ENCODE data around the gene SNTG2.
"Not testable (repeated sequence)": the region's sequence is repeated elsewhere in the genome, so short reads cannot be mapped to it uniquely, and the experiment has no call there.

The SNTG2 gene

DNA sequence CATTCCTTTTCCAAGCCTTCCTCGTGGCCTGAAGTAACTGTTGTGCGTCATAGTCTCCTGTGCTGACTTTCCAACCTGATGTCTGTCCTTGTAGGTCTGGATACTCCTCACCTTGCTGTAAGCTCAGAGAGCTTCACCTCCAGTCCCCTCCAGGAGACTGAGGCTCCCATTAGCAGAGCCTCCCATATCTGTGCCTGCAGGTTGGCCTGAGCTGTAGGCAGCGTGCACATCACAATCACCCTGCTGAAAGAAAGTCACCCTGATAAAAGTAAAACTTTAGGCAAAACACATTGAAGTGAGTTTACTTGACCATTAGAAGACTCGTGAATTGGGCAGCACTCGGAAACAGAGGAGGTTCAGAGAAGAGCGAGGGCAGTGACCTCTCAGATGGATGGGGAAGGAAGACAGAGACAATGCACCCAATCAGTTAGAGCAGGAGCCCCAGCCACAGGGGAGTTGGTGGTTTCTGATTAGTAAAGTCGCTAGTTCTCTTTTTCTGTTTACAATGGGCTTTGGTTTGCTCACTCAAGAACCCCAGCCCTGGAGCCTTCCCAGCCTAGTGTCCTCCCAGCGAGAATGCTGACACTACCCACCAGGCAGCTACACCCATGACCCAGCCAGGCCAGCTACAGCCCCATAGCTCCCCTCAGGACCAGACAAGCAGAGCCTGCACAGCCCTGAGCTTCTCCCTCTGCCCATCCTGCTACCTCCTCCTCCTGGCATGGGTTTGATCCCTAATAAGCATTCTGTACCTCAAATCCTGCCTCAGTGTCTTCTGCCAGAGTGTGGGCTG is 450.5 kb downstream of the SNTG2 start:
- DNase-seq (ENCODE audit: low read depth, low spot score), result no peak
- H3K4me3 ChIP-seq (ENCODE audit: low read length), result no peak overlapping the region

- no peak for DNase-seq (ENCODE audit: low read depth, low spot score)
- H3K4me3 ChIP-seq (ENCODE audit: low read length), result no peak overlapping the region
Observed at GRCh38 chr2:1402064-1402463, 451.4 kb downstream of the SNTG2 start.

- no peak for DNase-seq (ENCODE audit: low read depth, low spot score)
- no peak overlapping the region for H3K4me3 ChIP-seq (ENCODE audit: low read length)
Observed at GRCh38 chr2:1403565-1403964, 452.9 kb downstream of the SNTG2 start.

- H3K4me3 ChIP-seq (ENCODE audit: low read length), result no peak overlapping the region
- no peak for DNase-seq (ENCODE audit: low read depth, low spot score)
Observed at GRCh38 chr2:1405124-1405523, 454.5 kb downstream of the SNTG2 start.

- DNase-seq (ENCODE audit: low read depth, low spot score), result no peak
Observed at GRCh38 chr2:1405967-1406366, 455.3 kb downstream of the SNTG2 start.

GRCh38 chr2:1406434-1406833 is 455.8 kb downstream of the SNTG2 start:
- H3K4me3 ChIP-seq (ENCODE audit: low read length), result no peak overlapping the region
- no peak for DNase-seq (ENCODE audit: low read depth, low spot score)

More at GRCh38 chr2:1405967-1406366, 455.3 kb downstream of the SNTG2 start:
- no peak overlapping the region for H3K4me3 ChIP-seq (ENCODE audit: low read length)

DNA sequence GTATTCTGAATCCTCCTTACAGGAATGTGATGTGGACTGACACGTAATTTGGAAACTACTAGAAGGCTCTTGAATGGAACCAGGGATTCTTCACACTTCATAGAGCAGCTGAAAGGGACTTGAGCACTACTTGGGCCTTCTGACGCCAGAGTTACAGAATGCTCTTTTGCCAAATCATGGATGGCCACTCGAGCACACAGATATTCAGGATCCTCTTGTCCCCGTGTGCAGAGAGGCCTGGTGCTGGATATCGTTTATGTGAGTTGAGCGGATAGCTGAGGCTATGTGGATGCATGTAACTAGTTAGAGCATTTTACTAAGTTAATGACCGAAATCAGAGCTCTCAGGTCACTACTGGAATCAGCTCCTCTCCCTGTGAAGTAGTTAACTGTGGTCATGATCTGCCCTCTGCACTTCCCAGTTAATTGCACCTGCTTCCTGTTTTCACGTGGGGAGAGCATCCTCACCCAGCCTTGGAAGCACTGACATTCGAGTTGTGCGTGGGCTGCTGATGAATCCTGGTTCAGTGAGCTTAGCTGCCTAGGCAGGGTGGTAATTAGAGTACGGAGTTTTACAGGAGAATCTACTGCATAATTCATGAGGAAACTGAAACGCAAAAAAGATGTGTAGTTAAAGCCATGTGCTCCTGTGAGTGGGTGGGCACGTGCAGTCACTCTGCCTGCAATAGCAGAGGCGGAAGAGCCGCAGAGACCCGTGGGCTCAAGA is 457.5 kb downstream of the SNTG2 start:
- DNase-seq (ENCODE audit: low read depth, low spot score), result no peak
- H3K4me3 ChIP-seq (ENCODE audit: low read length), result no peak overlapping the region

GRCh38 chr2:1413156-1413710 is 462.6 kb downstream of the SNTG2 start, which contains the start of gene TPO:
Gene TPO, plus strand, starts transcription at chr2:1413463. Its CDS starts 946 bp downstream, at chr2:1414409.
- DNase-seq (ENCODE audit: low read depth, low spot score), result no peak
- H3K4me3 ChIP-seq (ENCODE audit: low read length), result no peak within 1 kb of the TSS

- no peak overlapping the region for H3K4me3 ChIP-seq (ENCODE audit: low read length)
- DNase-seq (ENCODE audit: low read depth, low spot score), result no peak
Observed at GRCh38 chr2:1414121-1414520, 463.5 kb downstream of the SNTG2 start.

DNA sequence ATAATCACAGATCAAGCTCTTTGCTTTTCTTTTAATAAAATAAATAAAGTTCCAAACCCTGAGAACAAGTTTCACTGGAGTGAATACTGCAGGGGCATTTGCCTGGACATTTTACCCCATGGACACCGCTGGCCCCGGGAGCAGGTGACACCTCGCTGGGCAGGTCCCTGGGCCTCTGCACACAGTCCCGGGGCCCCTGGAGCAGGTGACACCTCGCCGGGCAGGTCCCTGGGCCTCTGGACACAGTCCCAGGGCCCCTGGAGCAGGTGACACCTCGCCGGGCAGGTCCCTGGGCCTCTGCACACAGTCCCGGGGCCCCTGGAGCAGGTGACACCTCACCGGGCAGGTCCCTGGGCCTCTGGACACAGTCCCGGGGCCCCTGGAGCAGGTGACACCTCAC is 464.3 kb downstream of the SNTG2 start:
- not testable (repeated sequence) for DNase-seq (ENCODE audit: low read depth, low spot score); H3K4me3 ChIP-seq (ENCODE audit: low read length)

DNA sequence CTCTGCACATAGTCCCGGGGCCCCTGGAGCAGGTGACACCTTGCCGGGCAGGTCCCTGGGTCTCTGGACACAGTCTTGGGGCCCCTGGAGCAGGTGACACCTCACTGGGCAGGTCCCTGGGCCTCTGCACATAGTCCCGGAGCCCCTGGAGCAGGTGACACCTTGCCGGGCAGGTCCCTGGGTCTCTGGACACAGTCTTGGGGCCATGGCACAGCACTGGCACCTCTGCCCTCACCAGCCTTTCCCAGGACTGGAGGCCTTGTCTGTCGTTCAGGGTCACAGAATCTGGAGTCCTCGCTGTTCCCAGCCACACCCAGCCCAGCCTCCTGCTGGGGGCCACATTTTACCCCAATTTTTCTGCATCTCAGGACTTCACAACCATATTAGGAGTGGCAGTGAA is 464.9 kb downstream of the SNTG2 start:
- no peak for DNase-seq (ENCODE audit: low read depth, low spot score)
- H3K4me3 ChIP-seq (ENCODE audit: low read length), result no peak overlapping the region
